Stimulated activated CD4-positive, alpha-beta T cell treated with anti-CD3 and anti-CD28 coated beads, Interleukin-2, amount 100 ng/mL, for 24 hours (primary cell): Measurements from ENCODE around the gene RINT1.
"Not testable (repeated sequence)": the region's sequence is repeated elsewhere in the genome, so short reads cannot be mapped to it uniquely, and the experiment has no call there.

Experiments used
- DNase-seq, 2 donors: peaks; one replicate each; pipeline ENCODE4 v3.0.0-alpha.2; 2020

RINT1 gene

DNA sequence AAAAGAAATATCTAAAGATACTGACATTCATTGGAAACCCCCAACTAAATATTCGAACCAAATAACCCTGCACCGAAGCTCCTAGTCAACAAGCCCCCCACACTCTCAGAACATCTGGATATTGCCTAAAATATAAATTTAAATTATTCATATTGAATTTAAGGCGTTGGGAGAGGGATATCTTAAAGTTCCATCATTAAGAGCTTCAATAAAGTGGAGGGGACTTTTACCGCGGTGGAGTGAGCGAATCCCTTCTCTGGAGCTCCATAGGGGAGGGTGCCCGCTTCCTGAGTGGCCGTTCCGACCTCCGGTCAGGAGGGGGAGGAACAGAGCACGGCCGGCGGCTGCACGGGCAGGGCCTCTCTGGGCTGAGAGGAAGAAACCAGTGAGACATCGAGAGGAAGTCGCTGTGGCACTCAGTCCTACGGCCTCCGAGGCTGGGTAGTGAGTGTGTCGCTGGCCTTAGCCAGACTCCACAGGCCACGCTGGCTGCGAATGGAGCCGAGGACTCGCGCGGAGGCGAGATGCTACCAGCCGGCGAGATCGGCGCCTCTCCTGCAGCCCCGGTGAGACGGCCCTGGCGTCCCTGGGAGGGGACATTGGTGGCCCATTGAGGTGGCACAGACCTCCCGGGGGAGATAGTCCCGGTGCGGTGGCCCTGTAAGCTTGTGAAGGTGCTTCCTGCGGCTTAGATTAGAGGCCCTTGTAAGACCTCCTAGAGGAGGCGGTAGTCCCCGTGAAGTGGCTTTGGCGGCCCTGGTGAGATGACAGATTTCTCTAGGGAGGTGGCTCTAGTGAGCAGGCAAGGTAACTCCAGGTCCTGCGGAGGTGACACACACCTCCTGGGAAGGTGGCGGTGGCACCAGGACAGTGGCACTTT lies at the start of gene RINT1:
TSS of gene RINT1 (plus strand) at position 410 of the 880 bp plus-strand sequence. CDS start at position 525, 115 bp downstream.
- peak; percentile 90 to 91 for DNase-seq

DNA sequence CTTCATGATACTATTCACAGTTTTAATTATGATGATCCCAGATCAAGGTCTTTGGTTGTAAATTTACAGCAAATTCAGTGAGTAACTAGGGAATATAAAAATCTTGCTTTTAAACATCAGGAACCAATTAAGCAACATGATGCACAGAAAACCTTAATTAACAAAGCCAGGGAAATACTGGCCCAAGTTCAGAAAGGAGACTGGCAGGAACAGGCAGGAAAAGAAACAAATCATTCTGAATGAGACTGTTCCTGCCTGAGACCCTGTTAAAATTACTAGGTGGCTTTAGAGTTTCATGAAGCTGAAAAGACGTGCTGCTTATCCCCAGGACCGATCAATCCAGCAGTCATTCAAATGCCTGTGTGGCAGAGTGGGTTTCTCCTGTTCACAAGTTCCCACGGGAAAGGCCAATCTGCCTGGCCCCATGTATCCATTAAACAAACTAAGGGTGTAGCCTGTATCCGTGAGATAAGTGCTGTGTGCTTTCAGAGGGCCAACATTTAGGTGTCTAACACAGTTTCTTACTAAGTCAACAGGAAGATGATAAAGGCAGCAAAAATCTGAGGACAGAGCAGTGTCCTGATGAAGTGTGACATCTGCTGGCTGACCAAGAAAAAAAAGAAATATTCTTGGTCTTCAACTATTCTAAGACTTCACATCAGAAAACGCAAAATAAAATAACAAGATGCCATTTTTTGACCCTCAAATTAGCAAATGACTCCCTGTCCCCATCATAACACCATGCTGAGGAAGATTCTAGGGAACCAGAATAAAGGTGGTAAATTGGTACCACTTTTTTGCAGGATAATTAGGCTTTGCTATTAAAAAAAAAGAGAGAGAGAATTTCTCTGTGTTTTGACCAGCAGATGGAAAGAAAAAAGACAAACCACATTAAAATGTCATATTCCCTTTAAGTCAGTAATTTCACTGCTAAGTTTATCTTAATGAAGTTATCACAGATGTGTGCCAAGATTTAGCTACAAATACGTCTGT lies 44.1 kb upstream of the RINT1 start:
- DNase-seq = no peak

GRCh38 chr7:105489409-105489808 lies 42.6 kb upstream of the RINT1 start:
- no peak for DNase-seq

- DNase-seq = no peak
Measured at GRCh38 chr7:105493196-105493922, 38.6 kb upstream of the RINT1 start.

DNA sequence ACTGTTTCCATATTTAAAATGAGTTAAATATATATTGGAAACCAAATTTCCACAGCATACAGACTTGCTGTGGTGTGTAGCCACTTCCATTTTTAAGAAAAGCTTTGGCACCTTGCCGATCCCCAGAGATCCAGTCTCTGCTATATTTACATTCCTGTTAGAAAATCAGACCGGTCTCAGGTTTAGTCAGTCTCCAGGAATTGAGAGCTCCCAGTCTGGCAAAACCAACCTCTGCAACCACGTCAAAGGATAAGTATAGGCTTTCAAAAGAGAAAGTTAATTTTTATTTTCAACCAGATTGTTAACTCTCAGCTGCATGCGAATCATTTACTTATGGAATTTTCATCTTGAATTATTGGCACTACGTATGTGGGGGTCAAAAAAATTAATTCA lies 38.1 kb upstream of the RINT1 start:
- DNase-seq = no peak

GRCh38 chr7:105496521-105496920 lies 35.5 kb upstream of the RINT1 start:
- no peak for DNase-seq

DNA sequence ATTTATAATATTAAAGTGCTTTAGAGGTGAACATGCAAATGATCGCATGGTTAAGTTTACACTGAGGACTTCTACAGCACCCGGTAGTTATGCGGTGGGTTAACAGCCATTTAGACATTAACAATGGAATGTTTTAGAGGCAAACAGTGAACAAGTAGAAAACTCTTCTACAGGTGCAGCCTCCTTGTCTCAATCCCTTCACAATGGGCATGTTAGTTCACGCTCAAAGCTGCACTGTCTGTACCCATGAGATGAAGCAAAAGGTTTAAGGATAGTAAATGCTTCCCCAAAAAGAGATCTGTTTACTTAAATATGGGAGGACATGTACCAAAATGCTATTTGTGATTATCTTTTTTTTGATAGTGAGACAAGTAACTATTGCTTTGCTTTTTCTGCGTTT lies 35.0 kb upstream of the RINT1 start:
- no peak for DNase-seq

GRCh38 chr7:105502173-105502572 lies 29.8 kb upstream of the RINT1 start:
- no peak for DNase-seq

- DNase-seq = no peak
Measured at GRCh38 chr7:105512415-105512814, 19.6 kb upstream of the RINT1 start.

DNA sequence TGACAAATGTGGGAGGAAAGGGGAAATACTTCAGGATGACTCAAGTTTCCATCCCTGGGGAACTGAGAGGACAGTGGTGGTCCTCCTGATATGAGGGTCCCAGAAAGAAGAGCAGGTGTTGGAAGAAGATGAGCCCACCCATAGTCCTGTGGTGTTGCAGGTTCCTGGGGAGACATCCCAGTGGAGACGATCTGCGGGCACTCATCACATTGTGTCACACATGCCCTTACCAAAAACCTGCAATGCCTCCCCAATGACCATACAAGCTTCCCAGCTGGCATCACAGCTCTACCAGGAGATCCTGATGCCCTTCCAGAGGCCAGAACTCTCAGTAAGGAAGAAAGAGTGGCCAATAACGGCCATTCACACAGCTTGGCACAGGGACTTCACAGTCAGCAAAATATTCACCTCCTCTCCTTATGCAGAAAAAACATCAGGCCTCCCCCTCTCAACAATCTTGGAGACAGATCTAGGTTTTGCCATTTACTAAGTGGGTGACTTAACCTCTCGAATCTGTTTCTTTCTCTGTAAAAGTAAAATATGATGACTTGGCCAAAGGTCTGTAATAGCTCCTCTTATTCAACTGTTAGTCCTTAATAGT lies 19.0 kb upstream of the RINT1 start:
- DNase-seq = no peak

DNA sequence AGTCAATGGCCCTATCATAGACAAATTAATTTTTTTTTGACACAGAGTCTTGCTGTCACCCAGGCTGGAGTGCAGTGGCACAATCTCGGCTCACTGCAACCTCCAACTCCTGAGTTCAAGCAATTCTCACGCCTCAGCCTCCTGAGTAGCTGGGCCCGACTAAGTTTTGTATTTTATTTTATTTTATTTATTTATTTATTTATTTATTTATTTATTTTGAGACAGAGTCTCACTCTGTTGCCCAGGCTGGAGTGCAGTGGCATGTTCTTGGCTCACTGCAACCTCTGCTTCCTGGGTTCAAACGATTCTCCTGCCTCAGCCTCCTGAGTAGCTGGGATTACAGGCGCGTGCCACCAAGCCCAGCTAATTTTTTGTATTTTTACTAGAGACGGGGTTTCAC lies 16.4 kb upstream of the RINT1 start:
- not testable (repeated sequence) for DNase-seq

DNA sequence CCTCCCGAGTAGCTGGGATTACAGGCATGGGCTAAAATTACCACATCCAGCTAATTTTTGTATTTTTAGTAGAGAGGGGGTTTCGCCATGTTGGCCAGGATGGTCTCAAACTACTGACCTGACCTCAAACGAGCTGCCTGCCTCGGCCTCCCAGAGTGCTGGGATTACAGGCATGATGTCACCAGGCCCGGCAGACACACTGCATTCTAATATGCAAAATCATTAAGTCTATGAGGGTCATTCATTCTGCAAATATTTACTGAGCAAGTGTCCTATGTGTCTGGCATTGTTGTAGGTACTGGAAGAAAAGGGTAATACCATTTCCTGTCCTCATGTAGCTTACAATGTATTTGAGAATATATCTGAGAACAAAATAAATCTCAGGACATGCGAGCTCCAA lies 12.6 kb upstream of the RINT1 start:
- no peak for DNase-seq

DNA sequence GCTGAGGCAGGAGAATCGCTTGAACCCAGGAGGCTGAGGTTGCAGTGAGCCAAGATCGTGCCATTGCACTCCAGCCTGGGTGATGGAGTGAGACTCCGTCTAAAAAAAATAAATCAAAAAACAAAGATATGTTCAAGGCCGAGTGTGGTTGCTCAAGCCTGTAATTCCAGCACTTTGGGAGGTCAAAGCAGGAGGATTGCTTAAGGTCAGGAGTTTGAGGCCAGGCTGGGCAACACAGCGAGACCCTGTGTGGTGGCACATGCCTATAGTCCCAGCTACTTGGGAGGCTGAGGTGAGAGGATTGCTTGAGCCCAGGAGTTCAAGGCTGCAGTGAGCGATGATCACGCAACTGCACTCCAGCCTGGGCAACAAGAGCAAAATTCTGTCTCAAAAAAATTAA lies 11.4 kb upstream of the RINT1 start:
- not testable (repeated sequence) for DNase-seq

- peak; percentile 58 to 70 for DNase-seq
Measured at GRCh38 chr7:105521027-105521716, 10.8 kb upstream of the RINT1 start.

GRCh38 chr7:105521717-105522463 lies 10.1 kb upstream of the RINT1 start, which contains the start of gene PUS7:
Gene PUS7 (minus strand): TSS chr7:105522271. CDS start chr7:105508512, 13,759 bp downstream.
- DNase-seq = peak; percentile 82 to 88

- DNase-seq = not testable (repeated sequence)
Measured at GRCh38 chr7:105524423-105524822, 7.6 kb upstream of the RINT1 start.

- no peak for DNase-seq
Measured at GRCh38 chr7:105524840-105525239, 7.2 kb upstream of the RINT1 start.

GRCh38 chr7:105527737-105528136 lies 4.3 kb upstream of the RINT1 start:
- not testable (repeated sequence) for DNase-seq

- no peak for DNase-seq
Measured at GRCh38 chr7:105530126-105530525, 1.9 kb upstream of the RINT1 start.

DNA sequence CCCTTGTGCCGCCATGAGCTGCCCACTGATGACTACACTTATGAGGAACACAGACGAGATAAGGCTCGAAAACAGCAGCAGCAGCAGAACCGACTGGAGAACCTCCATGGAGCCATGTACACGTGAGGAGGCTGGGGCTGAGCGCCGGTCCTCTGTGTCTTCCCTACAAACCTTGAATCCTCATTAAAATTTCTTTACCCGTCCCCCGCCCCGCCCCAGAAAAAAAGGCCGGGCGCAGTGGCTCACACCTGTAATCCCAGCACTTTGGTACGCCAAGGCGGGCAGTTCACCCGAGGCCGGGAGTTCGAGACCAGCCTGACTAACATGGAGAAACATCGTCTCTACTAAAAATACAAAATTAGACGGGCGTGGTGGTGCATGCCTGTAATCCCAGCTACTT lies 1.5 kb upstream of the RINT1 start:
- no peak for DNase-seq
